NT2/D1 (cell line): ENCODE data around the gene KDM4B.

ENCODE experiments used
- SUZ12 ChIP-seq: IDR thresholded peaks from 2 replicates; pipeline ENCODE4 v1.6.1; 2011; ENCODE audit not compliant: insufficient read length, insufficient read depth; ENCODE audit errors: extremely low read depth
- ZNF274 ChIP-seq: IDR thresholded peaks from 2 replicates; pipeline ENCODE4 v1.6.1; 2011; ENCODE audit warnings: mild to moderate bottlenecking, low read depth, low read length

DNA sequence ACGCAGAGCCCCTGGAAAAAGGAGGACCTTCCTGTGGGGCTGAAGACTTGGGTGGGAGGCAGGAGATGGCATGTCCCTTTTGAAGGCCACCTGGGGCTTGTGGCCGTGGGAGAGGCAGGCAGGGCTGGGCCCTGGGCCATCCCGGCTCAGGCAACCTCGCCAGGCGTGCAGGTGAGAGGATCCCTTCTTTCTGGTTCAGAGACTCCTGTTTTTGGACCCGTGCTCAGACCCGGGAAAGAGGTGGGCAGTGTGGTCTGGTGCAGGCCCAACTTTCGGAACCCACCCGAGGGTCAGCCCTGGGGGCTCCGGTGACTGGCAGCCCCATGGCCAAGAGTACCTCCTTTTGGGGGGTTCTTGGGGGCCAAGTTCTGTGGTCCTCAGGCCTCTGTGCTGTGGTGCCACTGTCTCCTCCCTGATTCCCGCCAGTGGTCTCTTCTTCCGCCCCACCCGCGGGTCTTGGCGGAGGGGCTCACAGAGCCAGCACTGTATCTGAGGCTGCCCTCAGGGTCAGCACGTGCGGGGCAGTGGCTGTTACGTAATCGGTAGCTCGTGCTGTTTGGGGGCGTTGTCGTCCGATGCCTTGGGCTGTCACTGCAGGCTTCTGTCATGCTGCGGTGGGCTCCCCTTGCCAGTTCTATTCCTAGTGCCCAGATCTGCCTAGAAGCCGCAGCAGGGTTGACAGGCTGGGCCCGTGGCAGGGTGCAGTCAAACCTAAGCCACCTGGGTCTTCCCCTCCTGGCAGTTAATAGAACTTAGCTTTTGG lies 42.7 kb downstream of the KDM4B start:
- TF ChIP-seq SUZ12 (no peak), ZNF274 (no peak)
